H9 (cell line): Measurements from ENCODE around the gene PER2. TPM values are rescaled to one million over a fixed set of nuclear protein-coding genes. Genes with fewer than 3 reads are reported as not detected.

ENCODE experiments used
- DNase-seq: peaks from one replicate; pipeline ENCODE4 v3.0.0-alpha.2; 2017
- H2AFZ ChIP-seq: one replicate; pipeline ENCODE4 v1.6.1; 2013; ENCODE audit warnings: mild to moderate bottlenecking, low read length, control low read depth, moderate library complexity
- H2AK5ac ChIP-seq: 2 replicates; pipeline ENCODE4 v1.6.1; 2013; ENCODE audit warnings: low read length, control low read depth, mixed read lengths; ENCODE audit not compliant: insufficient read length
- H2BK120ac ChIP-seq: one replicate; pipeline ENCODE4 v1.6.1; 2013; ENCODE audit warnings: low read depth, mild to moderate bottlenecking, low read length, control low read depth, inconsistent platforms; ENCODE audit not compliant: poor library complexity, severe bottlenecking
- H2BK12ac ChIP-seq: 2 replicates; pipeline ENCODE4 v1.6.1; 2013; ENCODE audit warnings: low read length, control low read depth, mixed read lengths, low read depth; ENCODE audit not compliant: insufficient read length
- H2BK15ac ChIP-seq: 2 replicates; pipeline ENCODE4 v1.6.1; 2013; ENCODE audit warnings: low read depth, low read length, control low read depth
- H2BK20ac ChIP-seq: one replicate; pipeline ENCODE4 v1.6.1; 2013; ENCODE audit warnings: low read depth, mild to moderate bottlenecking, low read length, control low read depth, inconsistent platforms; ENCODE audit not compliant: poor library complexity, severe bottlenecking
- H2BK5ac ChIP-seq: 2 replicates; pipeline ENCODE4 v1.6.1; 2013; ENCODE audit warnings: low read length, control low read depth, mixed read lengths; ENCODE audit not compliant: insufficient read length
- H3K14ac ChIP-seq: 2 replicates; pipeline ENCODE4 v1.6.1; 2013; ENCODE audit warnings: low read length, control low read depth; ENCODE audit not compliant: insufficient read depth
- H3K18ac ChIP-seq: 2 replicates; pipeline ENCODE4 v1.6.1; 2013; ENCODE audit warnings: low read depth, mild to moderate bottlenecking, mixed read lengths, low read length, control low read depth; ENCODE audit not compliant: insufficient read length
- H3K23ac ChIP-seq: 2 replicates; pipeline ENCODE4 v1.6.1; 2013; ENCODE audit warnings: low read length, control low read depth, mixed read lengths, low read depth; ENCODE audit not compliant: insufficient read length
- H3K23me2 ChIP-seq: 2 replicates; pipeline ENCODE4 v1.6.1; 2013; ENCODE audit warnings: low read depth, mild to moderate bottlenecking, mixed read lengths, low read length, control low read depth; ENCODE audit not compliant: insufficient read length, poor library complexity, severe bottlenecking
- H3K27ac ChIP-seq: 2 replicates; pipeline ENCODE4 v1.5.1; 2013; ENCODE audit warnings: low read length, control low read depth, mixed read lengths, low read depth; ENCODE audit not compliant: insufficient read length
- H3K27me3 ChIP-seq: 2 replicates; pipeline ENCODE4 v1.6.1; 2013; ENCODE audit warnings: low read length, control low read depth, inconsistent platforms; ENCODE audit not compliant: insufficient read depth
- H3K4ac ChIP-seq: 2 replicates; pipeline ENCODE4 v1.6.1; 2013; ENCODE audit warnings: low read depth, mild to moderate bottlenecking, control low read depth, inconsistent platforms, low read length, moderate library complexity
- H3K4me1 ChIP-seq: 2 replicates; pipeline ENCODE4 v1.6.1; 2013; ENCODE audit warnings: low read length, control low read depth, inconsistent platforms; ENCODE audit not compliant: insufficient read depth
- H3K4me2 ChIP-seq: 2 replicates; pipeline ENCODE4 v1.6.1; 2013; ENCODE audit warnings: low read length, control low read depth, mixed read lengths; ENCODE audit not compliant: insufficient read length, insufficient read depth
- H3K56ac ChIP-seq: 2 replicates; pipeline ENCODE4 v1.6.1; 2013; ENCODE audit warnings: low read depth, mild to moderate bottlenecking, mixed read lengths, low read length, control low read depth; ENCODE audit not compliant: insufficient read length
- H3K79me1 ChIP-seq: 2 replicates; pipeline ENCODE4 v1.6.1; 2013; ENCODE audit warnings: low read depth, mild to moderate bottlenecking, moderate library complexity, low read length, control low read depth, inconsistent platforms; ENCODE audit not compliant: insufficient read depth, poor library complexity, severe bottlenecking
- H3K79me2 ChIP-seq: 2 replicates; pipeline ENCODE4 v1.6.1; 2013; ENCODE audit warnings: low read length, control low read depth, inconsistent platforms; ENCODE audit not compliant: insufficient read depth
- H3K9ac ChIP-seq: 2 replicates; pipeline ENCODE4 v1.6.1; 2013; ENCODE audit warnings: low read length, control low read depth, mixed read lengths; ENCODE audit not compliant: insufficient read length; ENCODE audit errors: extremely low read depth
- H3K9me3 ChIP-seq: one replicate; pipeline ENCODE4 v1.6.1; 2013; ENCODE audit warnings: low read depth, low read length, inconsistent platforms; ENCODE audit not compliant: control insufficient read depth
- H3T11ph ChIP-seq: one replicate; pipeline ENCODE4 v1.6.1; 2013; ENCODE audit warnings: mild to moderate bottlenecking, low read length, control low read depth, inconsistent platforms
- H4K20me1 ChIP-seq: one replicate; pipeline ENCODE4 v1.6.1; 2013; ENCODE audit not compliant: control insufficient read depth, insufficient read length, insufficient read depth
- H4K5ac ChIP-seq: 2 replicates; pipeline ENCODE4 v1.6.1; 2013; ENCODE audit warnings: low read depth, mild to moderate bottlenecking, mixed read lengths, low read length, control low read depth; ENCODE audit not compliant: insufficient read length
- H4K8ac ChIP-seq: replicated peaks from 2 replicates; pipeline ENCODE4 v1.6.1; 2013; ENCODE audit warnings: low read length, control low read depth, mixed read lengths, low read depth; ENCODE audit not compliant: insufficient read length
- H4K91ac ChIP-seq: 2 replicates; pipeline ENCODE4 v1.6.1; 2013; ENCODE audit warnings: low read depth, mild to moderate bottlenecking, moderate library complexity, mixed read lengths, low read length, control low read depth; ENCODE audit not compliant: insufficient read length
- H3K27ac Mint-ChIP-seq, 3 experiments: 2 replicates in 2 of 3; 3 replicates in 1 of 3; pipeline ENCODE4 v1.8.0; 2020 to 2021; ENCODE audit warnings: mixed read lengths in 3 of 3, mild to moderate bottlenecking in 1 of 3, moderate library complexity in 1 of 3
- H3K27me3 Mint-ChIP-seq: 2 replicates; pipeline ENCODE4 v1.8.0; 2021; ENCODE audit warnings: low read depth, mild to moderate bottlenecking, moderate library complexity, mixed read lengths
- H3K36me3 Mint-ChIP-seq, 3 experiments: 2 replicates in 2 of 3; 3 replicates in 1 of 3; pipeline ENCODE4 v1.8.0; 2020 to 2021; ENCODE audit warnings: low read depth in 3 of 3, mixed read lengths in 3 of 3; ENCODE audit not compliant: insufficient read depth in 1 of 3
- H3K4me1 Mint-ChIP-seq, 2 experiments: 2 replicates each; pipeline ENCODE4 v1.8.0; 2020; ENCODE audit warnings: mixed read lengths in 2 of 2
- H3K4me3 Mint-ChIP-seq, 2 experiments: 2 replicates in 1 of 2; 3 replicates in 1 of 2; pipeline ENCODE4 v1.8.0; 2020 to 2021; ENCODE audit warnings: mild to moderate bottlenecking in 2 of 2, mixed read lengths in 2 of 2, moderate library complexity in 1 of 2
- H3K9me3 Mint-ChIP-seq, 2 experiments: 2 replicates in 1 of 2; 3 replicates in 1 of 2; pipeline ENCODE4 v1.8.0; 2020; ENCODE audit warnings: mild to moderate bottlenecking in 2 of 2, mixed read lengths in 2 of 2, moderate library complexity in 1 of 2
- WGBS: extraction: QIAGEN DNeasy Blood & Tissue Kit; methylation state at CpG from one replicate; pipeline ENCODE4 v1.1.7; 2013; ENCODE audit warnings: missing lambda C conversion rate, low lambda C conversion rate, mixed read lengths; ENCODE audit not compliant: insufficient read length; ENCODE audit errors: extremely low coverage; 5-methylcytosine and 5-hydroxymethylcytosine counted together
- total RNA-seq: library from RNA; stranded (reverse); gene quantifications from 2 replicates; pipeline ENCODE4 v1.2.1, GENCODE V29; 2021
- TF ChIP-seq, protein P1 (sequence below): fragments of 200-600 bp; sonication (generic); conservative IDR thresholded peaks from 3 replicates; pipeline ENCODE4 v1.8.0; 2021; ENCODE audit warnings: antibody characterized with exemption, mild to moderate bottlenecking

Gene PER2
- total RNA-seq, 1 experiment from 2014 or later: 12.9 TPM

DNA sequence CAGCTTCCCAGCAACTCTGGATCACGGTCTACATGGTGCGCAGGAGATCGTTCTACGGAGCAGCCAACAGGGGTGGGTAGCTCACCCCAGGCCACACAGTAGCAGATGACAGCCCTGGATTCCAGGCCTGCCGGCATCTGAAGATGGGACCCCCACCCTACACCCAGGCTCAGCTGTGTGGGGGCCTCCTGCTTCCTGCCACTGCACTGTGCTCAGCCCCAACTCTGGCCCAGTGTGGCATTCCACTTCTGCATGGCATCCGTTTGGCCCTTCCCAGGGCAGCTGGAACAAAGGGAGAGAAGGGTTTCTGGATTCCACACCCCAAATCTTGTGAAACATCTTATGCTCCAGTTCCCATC is 9.1 kb downstream of the PER2 start:
- Histone ChIP-seq H2BK12ac (no peak overlapping the region), H3K23me2 (no peaks in the 10 kb centered on the region), H3K14ac (no peak overlapping the region), H3K9me3 (no peaks in the 10 kb centered on the region), H2AK5ac (no peak overlapping the region), H3K79me1 (no peaks in the 10 kb centered on the region), H3K23ac (no peak overlapping the region), H2BK5ac (no peak overlapping the region), H3K18ac (no peak overlapping the region), H4K20me1 (no peaks in the 10 kb centered on the region), H3K4me2 (no peak overlapping the region), H2BK120ac (no peak overlapping the region), H2AFZ (no peak overlapping the region), H2BK15ac (no peak overlapping the region), H3K79me2 (no peaks in the 10 kb centered on the region; the same call in 1 of the 2 replicates), H3K56ac (no peak overlapping the region), H3K27ac (no peak overlapping the region), H4K91ac (no peak overlapping the region), H2BK20ac (no peak overlapping the region), H3K27me3 (no peaks in the 10 kb centered on the region), H3K4ac (no peak overlapping the region), H3T11ph (no peak overlapping the region), H3K4me1 (no peaks in the 10 kb centered on the region; the same call in 1 of the 2 replicates), H4K5ac (no peak overlapping the region), H3K9ac (no peak overlapping the region), H4K8ac (no peak overlapping the region)
- no peaks in the 10 kb centered on the region; the same call in 1 of the 2 replicates for H3K27me3 Mint-ChIP-seq
- H3K27ac Mint-ChIP-seq: no peak overlapping the region
- WGBS: no CpG with 5 or more reads among the region's 6 CpGs
- DNase-seq: no peak
- H3K9me3 Mint-ChIP-seq: no peaks in the 10 kb centered on the region
- H3K4me3 Mint-ChIP-seq: no peak overlapping the region
- H3K36me3 Mint-ChIP-seq: peaks cover 1 to 19% (median 17%) of the 10 kb centered on the region in 3 experiments; a peak in 5 of 7 replicates
- TF ChIP-seq, protein P1, sequence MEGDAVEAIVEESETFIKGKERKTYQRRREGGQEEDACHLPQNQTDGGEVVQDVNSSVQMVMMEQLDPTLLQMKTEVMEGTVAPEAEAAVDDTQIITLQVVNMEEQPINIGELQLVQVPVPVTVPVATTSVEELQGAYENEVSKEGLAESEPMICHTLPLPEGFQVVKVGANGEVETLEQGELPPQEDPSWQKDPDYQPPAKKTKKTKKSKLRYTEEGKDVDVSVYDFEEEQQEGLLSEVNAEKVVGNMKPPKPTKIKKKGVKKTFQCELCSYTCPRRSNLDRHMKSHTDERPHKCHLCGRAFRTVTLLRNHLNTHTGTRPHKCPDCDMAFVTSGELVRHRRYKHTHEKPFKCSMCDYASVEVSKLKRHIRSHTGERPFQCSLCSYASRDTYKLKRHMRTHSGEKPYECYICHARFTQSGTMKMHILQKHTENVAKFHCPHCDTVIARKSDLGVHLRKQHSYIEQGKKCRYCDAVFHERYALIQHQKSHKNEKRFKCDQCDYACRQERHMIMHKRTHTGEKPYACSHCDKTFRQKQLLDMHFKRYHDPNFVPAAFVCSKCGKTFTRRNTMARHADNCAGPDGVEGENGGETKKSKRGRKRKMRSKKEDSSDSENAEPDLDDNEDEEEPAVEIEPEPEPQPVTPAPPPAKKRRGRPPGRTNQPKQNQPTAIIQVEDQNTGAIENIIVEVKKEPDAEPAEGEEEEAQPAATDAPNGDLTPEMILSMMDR: no peak
- peaks cover 11 to 14% of the 10 kb centered on the region in 2 experiments for H3K4me1 Mint-ChIP-seq
